Activated CD4-positive, alpha-beta memory T cell treated with anti-CD3 and anti-CD28 coated beads for 36 hours (primary cell): Measurements from ENCODE around the gene HOXA1. TPM values are rescaled to one million over a fixed set of nuclear protein-coding genes. Genes with fewer than 3 reads are reported as not detected.

Experiments
- CTCF ChIA-PET: fragments of 350-600 bp; sonication (Branson Sonifier 250); formaldehyde crosslinking; loops from one replicate; lab custom pipeline; 2021; ENCODE audit warnings: antibody characterized with exemption, inconsistent platforms; lab: Charles Lee
- POLR2A ChIA-PET: fragments of 350-600 bp; sonication (Branson Sonifier 250); formaldehyde crosslinking; loops from one replicate; lab custom pipeline; 2021; ENCODE audit warnings: antibody characterized with exemption; lab: Charles Lee
- DNase-seq: peaks from one replicate; pipeline ENCODE4 v3.0.0-alpha.2; 2020
- H3K27ac Mint-ChIP-seq: one replicate; pipeline ENCODE4 v1.8.0; 2021; ENCODE audit warnings: mixed read lengths
- H3K27me3 Mint-ChIP-seq: one replicate; pipeline ENCODE4 v1.8.0; 2021; ENCODE audit warnings: mixed read lengths
- H3K36me3 Mint-ChIP-seq: one replicate; pipeline ENCODE4 v1.8.0; 2021; ENCODE audit warnings: mixed read lengths
- H3K4me1 Mint-ChIP-seq: one replicate; pipeline ENCODE4 v1.8.0; 2021; ENCODE audit warnings: low read depth, mixed read lengths
- H3K4me3 Mint-ChIP-seq: one replicate; pipeline ENCODE4 v1.8.0; 2021; ENCODE audit warnings: mild to moderate bottlenecking, mixed read lengths
- H3K9me3 Mint-ChIP-seq: one replicate; pipeline ENCODE4 v1.8.0; 2021; ENCODE audit warnings: mixed read lengths
- intact Hi-C: fragments of 100-400 bp; cut with micrococcal nuclease; formaldehyde crosslinking; loops from one replicate; pipeline ENCODE4 v1.15.1; 2023
- total RNA-seq, 2 experiments: library from RNA; stranded (reverse); gene quantifications; one replicate each; pipeline ENCODE4 v1.2.3, GENCODE V29; 2021

HOXA1 gene
- total RNA-seq, 2 experiments from 2014 or later, result 0.29 to 0.43 TPM

- intact Hi-C loops, result loop anchor here (5.0 kb wide), 2 partner anchors 64 to 1236 kb away; no protein-coding TSS in a partner anchor
- peaks cover 58% of the 10 kb centered on the region for H3K27me3 Mint-ChIP-seq
- no peak for DNase-seq
- H3K9me3 Mint-ChIP-seq, result no peaks in the 10 kb centered on the region
- ChIA-PET CTCF (interaction anchor here (0.7 to 2.2 kb wide), 4 partner anchors 53 to 112 kb away, joined by 3 to 10 read pairs (median 6); no protein-coding TSS in a partner anchor), POLR2A (interaction anchor here (0.6 to 1.1 kb wide), 3 partner anchors 51 to 1205 kb away, joined by 3 to 4 read pairs (median 4); no protein-coding TSS in a partner anchor)
- no peak overlapping the region for H3K4me3 Mint-ChIP-seq
- peaks cover 27% of the 10 kb centered on the region for H3K4me1 Mint-ChIP-seq
- no peak overlapping the region for H3K27ac Mint-ChIP-seq
- peaks cover 10% of the 10 kb centered on the region for H3K36me3 Mint-ChIP-seq
Observed at GRCh38 chr7:27097686-27098577, 2.1 kb upstream of the HOXA1 start.

GRCh38 chr7:27096768-27097514, 1.1 kb upstream of the HOXA1 start:
- H3K4me1 Mint-ChIP-seq, result peaks cover 19% of the 10 kb centered on the region
- peaks cover 62% of the 10 kb centered on the region for H3K27me3 Mint-ChIP-seq
- DNase-seq, result no peak
- POLR2A ChIA-PET, result interaction anchor here (0.7 kb wide), 1 partner anchor 52 kb away, joined by 4 read pairs; no protein-coding TSS in a partner anchor
- CTCF ChIA-PET, result interaction anchor here (1.3 to 2.2 kb wide), 4 partner anchors 54 to 409 kb away, joined by 4 to 10 read pairs (median 8); no protein-coding TSS in a partner anchor
- H3K27ac Mint-ChIP-seq, result no peak overlapping the region
- H3K4me3 Mint-ChIP-seq, result peak overlapping the region; percentile 66
- intact Hi-C loops, result loop anchor here (1.0 to 5.0 kb wide), 3 partner anchors 37 to 1235 kb away; no protein-coding TSS in a partner anchor
- H3K9me3 Mint-ChIP-seq, result no peaks in the 10 kb centered on the region
- peaks cover 10% of the 10 kb centered on the region for H3K36me3 Mint-ChIP-seq

- no peaks in the 10 kb centered on the region for H3K9me3 Mint-ChIP-seq
- H3K27ac Mint-ChIP-seq, result no peak overlapping the region
- peaks cover 65% of the 10 kb centered on the region for H3K27me3 Mint-ChIP-seq
- peaks cover 2% of the 10 kb centered on the region for H3K36me3 Mint-ChIP-seq
- peak; percentile 40 for DNase-seq
- ChIA-PET POLR2A (no interaction called here), CTCF (interaction anchor here (2.1 kb wide), 1 partner anchor 66 kb away, joined by 10 read pairs; no protein-coding TSS in a partner anchor)
- peaks cover 15% of the 10 kb centered on the region for H3K4me1 Mint-ChIP-seq
- intact Hi-C loops, result loop anchor here (1.0 to 5.0 kb wide), 3 partner anchors 67 to 1233 kb away; partner anchors contain the start of gene SKAP2
- H3K4me3 Mint-ChIP-seq, result peak overlapping the region; percentile 66
Observed at GRCh38 chr7:27095050-27095896, 527 bp downstream of the HOXA1 start.

GRCh38 chr7:27094304-27095049, 1.3 kb downstream of the HOXA1 start:
- Mint-ChIP-seq H3K4me1 (peaks cover 15% of the 10 kb centered on the region), H3K9me3 (no peaks in the 10 kb centered on the region), H3K36me3 (peaks cover under 1% of the 10 kb centered on the region), H3K27me3 (peaks cover 70% of the 10 kb centered on the region), H3K27ac (no peak overlapping the region), H3K4me3 (no peak overlapping the region)
- no peak for DNase-seq
- ChIA-PET CTCF (no interaction called here), POLR2A (interaction anchor here (0.8 kb wide), 1 partner anchor 56 kb away, joined by 4 read pairs; no protein-coding TSS in a partner anchor)
- intact Hi-C loops, result loop anchor here (1.0 to 5.0 kb wide), 3 partner anchors 68 to 1232 kb away; partner anchors contain the start of gene SKAP2

GRCh38 chr7:27093184-27093895, 2.5 kb downstream of the HOXA1 start:
- H3K27me3 Mint-ChIP-seq, result peaks cover 75% of the 10 kb centered on the region
- ChIA-PET CTCF (interaction anchor here (1.1 kb wide), 1 partner anchor 411 kb away, joined by 3 read pairs; no protein-coding TSS in a partner anchor), POLR2A (interaction anchor here (1.0 kb wide), 1 partner anchor 8 kb away, joined by 3 read pairs; no protein-coding TSS in a partner anchor)
- intact Hi-C loops, result no loop called here
- H3K4me1 Mint-ChIP-seq, result peaks cover 12% of the 10 kb centered on the region
- no peak overlapping the region for H3K27ac Mint-ChIP-seq
- no peak overlapping the region for H3K4me3 Mint-ChIP-seq
- no peaks in the 10 kb centered on the region for H3K36me3 Mint-ChIP-seq
- no peak for DNase-seq
- no peaks in the 10 kb centered on the region for H3K9me3 Mint-ChIP-seq

GRCh38 chr7:27092819-27093110, 3.0 kb downstream of the HOXA1 start:
- H3K4me1 Mint-ChIP-seq, result peaks cover 13% of the 10 kb centered on the region
- CTCF ChIA-PET, result interaction anchor here (1.1 kb wide), 1 partner anchor 411 kb away, joined by 3 read pairs; no protein-coding TSS in a partner anchor
- POLR2A ChIA-PET, result interaction anchor here (1.0 kb wide), 1 partner anchor 8 kb away, joined by 3 read pairs; no protein-coding TSS in a partner anchor
- no peak for DNase-seq
- intact Hi-C loops, result no loop called here
- no peak overlapping the region for H3K4me3 Mint-ChIP-seq
- no peaks in the 10 kb centered on the region for H3K36me3 Mint-ChIP-seq
- H3K9me3 Mint-ChIP-seq, result no peaks in the 10 kb centered on the region
- H3K27ac Mint-ChIP-seq, result no peak overlapping the region
- peaks cover 78% of the 10 kb centered on the region for H3K27me3 Mint-ChIP-seq

GRCh38 chr7:27091941-27092818, 3.6 kb downstream of the HOXA1 start:
- Mint-ChIP-seq H3K9me3 (no peaks in the 10 kb centered on the region), H3K4me3 (no peak overlapping the region)
- POLR2A ChIA-PET, result interaction anchor here (1.0 kb wide), 1 partner anchor 9 kb away, joined by 3 read pairs; no protein-coding TSS in a partner anchor

GRCh38 chr7:27091105-27091504, 4.7 kb downstream of the HOXA1 start:
- ChIA-PET POLR2A (no interaction called here), CTCF (interaction anchor here (0.9 kb wide), 1 partner anchor 70 kb away, joined by 4 read pairs; no protein-coding TSS in a partner anchor)
- H3K27me3 Mint-ChIP-seq, result peaks cover 80% of the 10 kb centered on the region
- no peak for DNase-seq
- no peaks in the 10 kb centered on the region for H3K36me3 Mint-ChIP-seq
- peaks cover 10% of the 10 kb centered on the region for H3K4me1 Mint-ChIP-seq
- intact Hi-C loops, result no loop called here
- no peak overlapping the region for H3K27ac Mint-ChIP-seq
- no peak overlapping the region for H3K4me3 Mint-ChIP-seq
- H3K9me3 Mint-ChIP-seq, result no peaks in the 10 kb centered on the region

More at GRCh38 chr7:27091941-27092818, 3.6 kb downstream of the HOXA1 start:
- H3K36me3 Mint-ChIP-seq, result no peaks in the 10 kb centered on the region
- H3K27ac Mint-ChIP-seq, result no peak overlapping the region
- CTCF ChIA-PET, result interaction anchor here (0.9 to 1.1 kb wide), 2 partner anchors 69 to 410 kb away, joined by 3 to 4 read pairs; no protein-coding TSS in a partner anchor
- H3K4me1 Mint-ChIP-seq, result peaks cover 12% of the 10 kb centered on the region
- intact Hi-C loops, result no loop called here
- H3K27me3 Mint-ChIP-seq, result peaks cover 80% of the 10 kb centered on the region
- no peak for DNase-seq
